GM18519 (cell line): ENCODE measurements around the gene TACR1.

ENCODE experiments used
- ATAC-seq: cut with Tn5 transposase; IDR thresholded peaks from one replicate; pipeline ENCODE4 v1.9.1; 2021; ENCODE audit warnings: mild to moderate bottlenecking, moderate library complexity; ENCODE audit not compliant: unreplicated experiment, low FRiP score

Gene TACR1

DNA sequence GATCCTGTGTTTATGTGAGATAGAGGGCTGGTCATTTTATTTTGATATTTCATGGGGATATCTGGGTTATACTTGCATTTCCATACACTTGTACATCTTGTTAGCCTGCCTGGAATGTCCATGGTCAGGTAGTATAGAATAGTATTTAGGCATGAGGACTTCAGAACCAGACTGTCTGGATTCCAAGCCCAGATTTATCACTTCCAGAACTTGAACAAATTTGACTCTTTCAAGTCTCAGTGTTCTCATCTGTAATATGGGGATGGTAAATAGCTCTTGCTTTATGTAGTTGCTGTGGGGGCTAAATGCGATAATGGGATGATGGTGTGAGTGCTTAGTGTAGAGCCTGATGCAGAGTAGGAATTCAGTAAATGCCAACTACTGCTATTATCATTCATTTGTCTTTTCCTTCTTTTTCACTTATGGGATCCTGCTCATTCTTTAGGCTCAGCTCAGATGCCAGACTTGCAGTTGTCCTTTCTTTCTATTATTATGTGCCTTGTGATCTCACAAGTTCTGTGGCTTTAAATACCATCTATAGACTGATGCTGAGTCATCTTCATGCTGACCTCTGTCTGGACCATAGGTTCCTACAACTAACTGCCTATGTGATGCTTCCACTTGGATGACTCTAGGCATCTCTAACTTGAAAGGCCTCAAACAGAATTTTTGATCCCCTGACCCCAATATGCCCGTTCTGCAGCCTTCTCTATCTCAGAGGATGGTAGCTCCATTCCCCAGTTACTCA is 173.5 kb downstream of the TACR1 start:
- no peak for ATAC-seq

DNA sequence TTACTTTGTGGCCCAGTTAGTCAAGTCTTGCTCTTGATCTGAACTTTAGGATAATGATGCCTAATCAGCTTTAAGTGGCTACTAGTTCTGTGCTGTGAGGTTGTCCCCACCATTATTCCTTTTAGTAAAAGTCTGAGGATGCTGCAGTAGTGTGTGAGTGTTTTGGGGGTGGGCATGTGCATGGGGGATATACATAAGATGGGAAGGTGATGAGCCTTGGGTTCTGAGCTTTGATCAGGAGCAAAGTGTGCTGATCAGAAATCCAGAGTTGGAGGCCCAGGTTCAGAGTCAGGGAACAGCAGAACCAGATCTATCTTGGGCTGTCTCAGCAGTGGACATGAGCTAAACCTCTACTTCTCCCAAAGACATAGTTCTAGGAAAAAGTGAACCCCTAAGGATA is 174.1 kb downstream of the TACR1 start:
- no peak for ATAC-seq

DNA sequence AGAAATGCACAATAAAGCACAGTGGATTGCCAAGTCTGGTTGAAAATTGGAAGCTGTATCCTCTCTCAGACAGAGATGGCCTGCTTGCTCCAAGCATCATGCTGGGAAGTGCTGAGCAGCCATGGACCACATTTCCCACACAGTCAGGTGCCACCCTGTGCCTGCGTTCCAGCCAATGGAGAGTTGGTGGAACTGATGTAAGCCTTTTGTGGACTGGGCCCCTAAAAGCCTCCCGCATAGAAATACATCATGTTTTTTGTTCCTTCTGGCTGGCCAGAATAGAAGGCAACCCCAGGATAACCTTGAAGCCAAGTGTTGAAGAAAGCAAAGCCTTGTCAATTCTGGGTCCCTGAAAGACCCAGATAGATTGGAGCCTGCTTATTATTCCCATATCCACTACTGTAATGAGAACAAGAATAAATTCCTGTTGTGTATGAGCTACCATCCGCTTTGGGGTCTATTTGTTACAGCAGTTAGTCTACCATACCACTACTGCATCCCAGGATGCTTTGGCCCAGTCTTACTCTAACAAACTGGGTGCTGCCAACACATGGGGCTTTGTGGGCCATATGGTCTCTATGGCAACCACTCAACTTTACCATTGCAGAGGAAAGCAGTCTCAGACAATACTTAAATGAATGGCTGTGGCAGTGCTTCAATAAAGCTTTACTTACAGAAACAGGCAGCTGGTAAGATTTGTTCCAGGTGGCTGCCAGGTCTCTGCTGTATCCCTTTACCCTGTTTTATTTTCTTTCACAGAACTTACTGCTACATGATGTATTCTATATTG is 175.5 kb downstream of the TACR1 start:
- no peak for ATAC-seq

DNA sequence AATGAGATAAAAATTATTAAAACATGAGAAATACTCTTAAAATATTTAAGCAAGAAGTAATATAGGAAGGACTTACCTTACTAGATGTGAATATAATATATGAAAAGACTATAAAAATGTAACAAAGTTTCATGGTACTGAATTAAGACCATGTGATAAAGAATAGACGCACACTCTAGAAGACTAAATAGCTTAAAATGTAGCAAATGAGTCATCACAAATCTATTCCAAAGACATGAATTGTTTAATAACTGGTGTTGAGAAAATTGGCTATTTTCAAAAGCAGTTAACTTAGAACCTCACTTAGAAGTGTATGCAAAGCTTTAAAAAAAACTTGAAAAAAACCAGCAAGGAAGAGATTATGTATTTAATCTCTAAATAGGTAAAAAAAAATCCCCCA is 176.8 kb downstream of the TACR1 start:
- no peak for ATAC-seq

DNA sequence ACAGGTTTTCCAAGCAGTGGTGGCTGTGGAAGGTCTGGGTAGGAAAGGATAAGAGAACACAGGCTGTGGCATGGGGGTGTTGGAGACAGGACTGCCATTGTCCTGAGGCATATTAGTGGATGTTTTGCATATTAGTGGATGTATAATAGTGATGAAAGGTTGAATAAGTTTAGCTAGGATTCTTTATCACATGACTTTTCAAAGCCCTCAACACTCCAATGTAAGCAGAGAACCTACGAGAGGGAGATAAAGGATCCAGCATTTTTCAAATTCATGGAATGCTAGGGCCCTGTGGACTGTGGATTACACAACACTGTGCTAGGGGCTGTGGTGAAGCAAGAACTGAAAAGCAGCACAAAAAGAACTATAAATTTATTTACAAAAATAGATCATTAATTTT is 177.6 kb downstream of the TACR1 start:
- no peak for ATAC-seq

DNA sequence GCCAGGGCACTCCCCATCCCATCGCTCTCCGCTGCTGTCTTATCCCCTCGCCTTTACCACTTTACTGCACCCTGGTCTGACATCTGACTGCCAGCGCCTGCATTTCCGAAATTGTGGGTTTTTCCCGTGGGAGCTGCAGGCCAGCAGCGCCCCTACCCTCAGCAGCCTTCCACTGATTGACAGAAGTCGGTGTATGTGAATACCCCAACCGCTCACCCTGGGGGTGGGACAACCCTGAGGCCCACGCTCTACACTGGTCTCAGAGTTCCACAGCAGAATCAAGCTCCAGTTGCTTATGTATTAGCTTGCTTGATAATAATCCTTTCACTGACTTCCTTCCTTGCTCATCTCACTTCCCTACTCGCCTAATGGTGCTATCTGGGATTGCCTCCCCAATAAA is 178.8 kb downstream of the TACR1 start:
- no peak for ATAC-seq

DNA sequence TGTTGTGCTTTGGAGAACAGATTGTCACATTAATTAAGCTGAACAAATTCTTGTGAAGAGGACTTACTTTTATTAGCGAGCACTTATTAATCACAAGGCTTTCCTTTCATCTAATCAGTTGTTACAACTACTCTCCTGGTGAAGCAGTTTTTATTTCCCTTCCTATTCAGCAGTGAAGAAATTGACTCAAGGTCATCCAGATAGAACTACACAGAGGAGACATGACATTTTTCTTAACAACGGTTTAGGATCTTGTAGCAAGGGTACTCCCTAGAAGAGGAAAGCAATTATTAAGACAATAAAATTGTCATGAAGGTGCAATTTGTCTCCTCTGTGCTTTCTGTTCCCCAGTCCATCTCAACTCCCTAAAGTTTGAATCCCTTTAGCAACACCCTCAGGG is 179.5 kb downstream of the TACR1 start:
- ATAC-seq: no peak

DNA sequence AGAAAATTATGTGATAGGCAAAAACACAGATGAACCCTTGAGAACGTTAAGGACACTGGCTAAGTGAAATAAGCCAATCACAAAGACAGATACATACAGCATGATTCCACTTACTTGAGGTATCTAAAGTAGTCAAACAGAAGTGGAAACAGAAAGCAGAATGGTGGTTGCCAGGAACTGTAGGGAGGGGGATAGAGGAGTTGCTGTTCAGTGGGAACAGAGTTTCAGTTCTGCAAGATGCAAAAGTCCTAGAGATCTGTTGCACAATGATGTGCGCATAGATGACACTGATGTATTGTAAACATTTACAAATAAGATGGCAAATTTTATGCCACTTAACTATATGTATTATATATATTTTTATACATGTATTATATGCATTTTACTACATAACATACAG is 181.2 kb downstream of the TACR1 start:
- ATAC-seq: no peak

DNA sequence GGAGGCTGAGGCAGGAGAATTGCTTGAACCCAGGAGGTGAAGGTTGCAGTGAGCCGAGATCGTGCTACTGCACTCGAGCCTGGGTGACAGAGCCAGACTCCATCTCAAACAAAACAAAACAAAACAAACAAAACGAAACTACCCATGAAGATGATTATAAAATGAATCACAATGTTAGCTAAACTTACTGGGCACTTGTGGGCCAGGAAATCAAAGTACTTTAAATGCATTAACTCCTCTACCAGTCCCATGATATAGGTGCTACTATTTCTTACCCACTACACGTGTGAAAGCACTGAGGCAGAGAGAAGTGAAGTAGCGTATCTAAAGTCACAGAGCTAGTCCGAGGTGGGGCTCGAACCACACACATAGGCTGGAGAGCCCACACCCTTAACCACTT is 187.2 kb downstream of the TACR1 start:
- no peak for ATAC-seq

DNA sequence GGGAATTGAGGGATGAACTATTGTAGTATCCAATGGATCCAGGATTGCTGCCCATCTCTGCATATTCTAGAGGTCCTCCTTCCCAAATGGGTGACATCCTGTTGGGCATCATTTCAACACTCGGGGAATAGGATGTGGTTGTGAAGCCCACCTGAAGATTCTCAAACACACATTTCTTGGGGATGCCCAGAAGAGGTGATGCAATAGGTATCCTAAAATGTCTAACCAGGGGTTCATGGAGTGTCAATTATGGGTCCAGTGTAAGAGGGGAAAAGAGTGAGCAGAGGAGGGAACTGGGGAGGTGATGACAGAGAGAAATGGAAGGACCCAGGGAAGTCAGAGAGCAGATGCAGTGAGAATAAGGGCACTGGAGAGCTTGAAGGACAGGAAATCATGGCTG is 188.7 kb downstream of the TACR1 start:
- no peak for ATAC-seq

DNA sequence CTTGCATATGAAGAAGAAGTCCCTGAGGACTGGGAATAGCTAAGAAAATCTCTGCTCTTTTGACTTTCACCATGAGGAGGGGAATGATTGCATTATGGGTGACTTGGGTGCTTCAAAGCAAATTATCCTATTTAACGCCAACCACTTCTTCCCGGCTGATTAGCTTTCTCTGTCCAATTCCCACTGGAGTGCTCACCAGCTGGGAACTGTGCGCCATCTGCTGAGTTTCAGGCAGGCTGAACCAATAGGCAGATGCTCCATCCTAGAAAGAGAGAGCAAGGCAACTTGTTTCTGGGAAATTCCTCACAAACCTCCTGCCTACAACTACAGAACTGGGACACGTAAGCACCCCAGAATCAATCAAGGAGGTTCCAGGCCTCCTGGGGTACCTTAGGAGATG is 191.5 kb downstream of the TACR1 start:
- no peak for ATAC-seq

DNA sequence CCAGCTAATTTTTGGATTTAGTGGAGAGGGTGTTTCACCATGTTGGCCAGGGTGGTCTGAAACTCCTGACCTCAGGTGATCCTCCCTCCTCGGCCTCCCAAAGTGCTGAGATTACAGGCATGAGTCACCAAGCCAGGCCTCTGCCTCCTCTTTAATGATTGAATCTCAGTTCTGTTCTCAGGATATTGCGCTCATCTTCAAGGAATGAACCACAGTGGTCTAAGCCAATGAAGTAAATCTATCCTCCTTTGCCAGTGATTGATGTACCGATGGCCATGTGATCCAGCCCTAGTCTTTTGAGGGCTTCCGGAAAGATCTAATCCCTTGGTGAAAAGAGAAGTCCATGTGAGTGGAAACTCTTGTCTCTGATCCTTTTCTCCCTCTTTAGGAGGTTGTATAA is 192.3 kb downstream of the TACR1 start:
- ATAC-seq: no peak

DNA sequence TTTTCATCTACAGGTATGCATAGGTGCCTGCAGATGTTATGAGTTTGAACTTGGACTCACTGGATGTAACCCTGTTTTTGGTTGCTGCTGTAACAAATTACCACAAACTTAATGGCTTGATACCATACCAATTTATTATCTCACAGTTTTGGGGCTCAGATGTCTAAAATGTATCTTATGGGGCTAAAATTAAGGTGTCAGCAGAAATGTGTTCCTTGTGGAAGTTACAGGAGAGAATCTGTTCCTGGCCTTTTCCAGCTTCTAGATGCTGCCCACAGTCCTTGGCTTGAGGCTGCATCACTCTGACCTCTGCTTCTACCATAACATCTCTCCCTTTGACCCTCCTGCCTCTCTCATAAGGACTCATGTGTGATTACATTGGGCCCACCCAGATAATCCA is 193.3 kb downstream of the TACR1 start:
- ATAC-seq: no peak

DNA sequence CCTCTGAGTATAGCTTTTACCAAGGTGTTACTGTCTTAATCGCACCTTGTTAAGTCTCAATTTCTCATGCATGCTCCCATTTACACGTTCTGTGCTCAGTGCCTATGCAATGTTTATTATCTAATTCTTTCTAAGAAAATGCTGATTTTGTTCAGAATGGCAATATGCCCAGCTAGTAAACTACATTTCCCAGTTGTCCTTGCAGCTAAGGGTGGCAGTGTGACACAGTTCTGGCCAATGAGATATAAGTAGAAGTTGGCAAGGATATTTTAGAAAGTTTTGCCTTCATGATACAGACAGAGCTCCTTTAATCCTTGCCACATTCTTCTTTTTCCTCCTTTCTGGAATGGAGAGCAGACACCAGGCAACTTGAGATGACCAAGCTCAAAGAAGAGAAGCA is 195.5 kb downstream of the TACR1 start:
- ATAC-seq: no peak

DNA sequence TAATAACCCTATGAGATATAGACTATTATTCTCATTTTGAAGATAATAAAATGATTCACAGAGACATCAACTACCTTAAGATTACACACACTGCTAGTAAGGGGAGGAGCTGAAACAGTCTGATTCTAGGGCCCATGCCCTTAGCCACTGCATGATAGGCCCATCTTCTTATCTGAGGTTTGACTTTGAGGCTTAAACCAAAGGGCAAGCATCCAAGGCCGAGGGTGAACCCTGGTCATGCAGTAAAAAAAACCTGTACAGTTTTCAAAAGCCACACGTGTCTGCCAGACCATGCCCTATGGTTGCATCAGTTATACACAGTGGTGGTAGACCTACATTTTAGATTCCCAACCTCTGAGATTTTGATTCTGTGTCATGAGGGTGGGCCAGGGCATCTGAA is 196.0 kb downstream of the TACR1 start:
- no peak for ATAC-seq

DNA sequence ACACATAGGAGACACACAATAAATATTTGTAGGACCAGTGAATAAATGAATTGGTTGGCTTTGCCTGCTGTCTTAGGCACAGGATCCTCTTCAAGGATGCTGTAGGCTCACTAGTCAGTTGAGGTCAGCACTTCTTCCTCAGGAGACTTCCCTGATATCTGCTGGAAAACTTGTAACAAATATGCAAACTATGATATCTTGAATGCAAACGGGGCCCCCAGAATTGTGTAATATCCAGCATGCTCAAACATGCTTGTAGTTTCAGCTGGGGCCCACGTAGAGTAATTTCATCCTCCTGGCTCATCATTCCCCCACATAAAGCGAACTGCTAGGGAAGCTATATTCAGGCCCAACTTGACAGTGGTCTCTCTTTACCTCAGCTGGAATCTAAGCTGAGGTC is 197.3 kb downstream of the TACR1 start:
- no peak for ATAC-seq

DNA sequence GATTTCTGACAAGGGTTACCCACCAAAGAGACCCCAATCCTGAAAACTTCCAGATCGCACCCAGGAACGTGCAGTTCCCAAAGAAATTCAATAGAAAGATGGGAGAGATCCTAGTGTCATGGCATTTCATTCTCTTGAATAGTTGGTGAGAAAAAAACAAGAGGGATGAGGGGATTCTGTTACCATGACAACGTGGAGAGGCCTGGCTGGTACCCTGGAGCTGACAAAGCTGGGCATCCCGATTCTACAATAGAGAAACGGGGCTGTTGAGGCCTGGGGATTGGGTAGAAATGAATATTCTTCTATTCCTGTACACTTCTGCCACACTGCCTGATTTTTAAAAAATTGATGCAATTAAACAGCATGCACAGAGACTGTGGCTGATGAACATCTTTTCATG is 199.9 kb downstream of the TACR1 start:
- no peak for ATAC-seq
